SK-N-SH (cell line): ENCODE data around the gene GBA3. TPM values are rescaled to one million over a fixed set of nuclear protein-coding genes. Genes with fewer than 3 reads are reported as not detected.

Experiments used
- CTCF ChIA-PET: fragments of 300-600, 350-600 bp; formaldehyde crosslinking; extraction: SDS; loops from one replicate; lab custom pipeline; 2021; lab: Yijun Ruan, JAX
- POLR2A ChIA-PET: fragments of 350-600 bp; sonication (Branson Sonifier 250); formaldehyde crosslinking; extraction: SDS; loops from one replicate; lab custom pipeline; 2020; ENCODE audit warnings: antibody characterized with exemption, inconsistent platforms; lab: Yijun Ruan, JAX
- DNase-seq: peaks from one replicate; pipeline ENCODE4 v3.0.0; 2012
- H2AFZ ChIP-seq: fragments of 200-600 bp; sonication (generic); 2 replicates; pipeline ENCODE4 v1.8.1; 2016; ENCODE audit warnings: antibody characterized with exemption, mild to moderate bottlenecking, low read depth
- H3F3A ChIP-seq: fragments of 200-600 bp; sonication (generic); replicated peaks from 2 replicates; pipeline ENCODE3; 2016; ENCODE audit warnings: antibody characterized with exemption, mild to moderate bottlenecking; ENCODE audit not compliant: insufficient read depth
- H3K27ac ChIP-seq, 2 experiments: fragments of 200-500 bp in 1 of 2; fragments of 200-600 bp in 1 of 2; sonication (Bioruptor generic) in 1 of 2; sonication (generic), shearing (Covaris generic) in 1 of 2; 2 replicates each; pipeline versions ENCODE4 v1.5.1 to v1.6.1; 2014 to 2016; ENCODE audit warnings: low read depth in 2 of 2, inconsistent platforms in 1 of 2, low read length in 1 of 2, mild to moderate bottlenecking in 1 of 2, mixed read lengths in 1 of 2
- H3K27me3 ChIP-seq: fragments of 200-600 bp; sonication (generic), shearing (Covaris generic); 2 replicates; pipeline ENCODE4 v1.6.1; 2016; ENCODE audit warnings: mixed run types; ENCODE audit not compliant: insufficient read depth
- H3K36me3 ChIP-seq, 2 experiments: fragments of 200-500 bp in 1 of 2; fragments of 200-600 bp in 1 of 2; sonication (Bioruptor generic) in 1 of 2; sonication (generic) in 1 of 2; replicated peaks in 1 of 2; 2 replicates each; pipeline versions ENCODE3 to v1.5.1; 2014 to 2016; ENCODE audit warnings: low read length in 1 of 2, mild to moderate bottlenecking in 1 of 2; ENCODE audit not compliant: insufficient read depth in 2 of 2, control insufficient read depth in 1 of 2
- H3K4me1 ChIP-seq, 2 experiments: fragments of 200-500 bp in 1 of 2; fragments of 200-600 bp in 1 of 2; sonication (Bioruptor generic) in 1 of 2; sonication (generic), shearing (Covaris generic) in 1 of 2; 2 replicates each; pipeline versions ENCODE4 v1.5.1 to v1.6.1; 2014 to 2016; ENCODE audit warnings: low read depth in 1 of 2, low read length in 1 of 2, mixed run types in 1 of 2; ENCODE audit not compliant: insufficient read depth in 2 of 2, control insufficient read depth in 1 of 2
- H3K4me2 ChIP-seq: fragments of 200-600 bp; sonication (generic), shearing (Covaris generic); 2 replicates; pipeline ENCODE4 v1.6.1; 2017; ENCODE audit warnings: mixed run types
- H3K4me3 ChIP-seq, 2 experiments: fragments of 200-500 bp in 1 of 2; fragments of 200-600 bp in 1 of 2; sonication (Bioruptor generic) in 1 of 2; sonication (generic), shearing (Covaris generic) in 1 of 2; 2 replicates each; pipeline versions ENCODE4 v1.5.1 to v1.8.1; 2014 to 2016; ENCODE audit warnings: low read depth in 2 of 2, inconsistent platforms in 1 of 2, low read length in 1 of 2, mild to moderate bottlenecking in 1 of 2, mixed read lengths in 1 of 2, moderate library complexity in 1 of 2
- H3K79me2 ChIP-seq: fragments of 200-600 bp; sonication (generic); 2 replicates; pipeline ENCODE4 v1.8.1; 2017; ENCODE audit warnings: mild to moderate bottlenecking; ENCODE audit not compliant: insufficient read depth
- H3K9ac ChIP-seq: fragments of 200-600 bp; sonication (generic); 2 replicates; pipeline ENCODE4 v1.6.1; 2017; ENCODE audit warnings: mixed run types
- H3K9me2 ChIP-seq: fragments of 200-600 bp; sonication (generic); 2 replicates; pipeline ENCODE4 v1.6.1; 2017; ENCODE audit warnings: mixed run types
- H3K9me3 ChIP-seq: fragments of 200-600 bp; sonication (generic); 2 replicates; pipeline ENCODE4 v1.6.1; 2017; ENCODE audit warnings: mixed run types, mild to moderate bottlenecking, moderate library complexity
- H4K20me1 ChIP-seq: fragments of 200-600 bp; sonication (generic); 2 replicates; pipeline ENCODE4 v1.6.1; 2017; ENCODE audit warnings: mild to moderate bottlenecking, mixed run types; ENCODE audit not compliant: insufficient read depth
- CHD2 ChIP-seq: fragments of 150-350 bp; IDR thresholded peaks from 2 replicates; pipeline ENCODE4 v1.6.1; 2018; ENCODE audit warnings: low read length; ENCODE audit not compliant: partially characterized antibody
- FOSL2 ChIP-seq: IDR thresholded peaks from 2 replicates; pipeline ENCODE4 v1.4.0; 2012; ENCODE audit warnings: low read depth, mild to moderate bottlenecking, moderate library complexity, borderline replicate concordance
- GATA2 ChIP-seq: sonication (generic); formaldehyde crosslinking; IDR thresholded peaks from 2 replicates; pipeline ENCODE4 v1.5.0; 2020; ENCODE audit warnings: mild to moderate bottlenecking, missing genetic modification reagents
- JUND ChIP-seq: IDR thresholded peaks from 2 replicates; pipeline ENCODE4 v1.4.0; 2012
- MEF2A ChIP-seq: IDR thresholded peaks from 2 replicates; pipeline ENCODE4 v1.4.0; 2012; ENCODE audit warnings: low read depth, borderline replicate concordance
- MXI1 ChIP-seq: IDR thresholded peaks from 2 replicates; pipeline ENCODE4 v1.6.1; 2012; ENCODE audit warnings: mild to moderate bottlenecking, low read depth, low read length, improper control_type of control experiment
- NRF1 ChIP-seq: IDR thresholded peaks from 2 replicates; pipeline ENCODE4 v1.6.1; 2012; ENCODE audit warnings: low read depth, mild to moderate bottlenecking, low read length
- RAD21 ChIP-seq: IDR thresholded peaks from 2 replicates; pipeline ENCODE4 v1.6.1; 2012; ENCODE audit warnings: mild to moderate bottlenecking, low read length
- RXRA ChIP-seq: IDR thresholded peaks from 2 replicates; pipeline ENCODE4 v1.4.0; 2012; ENCODE audit warnings: low read depth, mild to moderate bottlenecking, borderline replicate concordance
- SMC3 ChIP-seq: IDR thresholded peaks from 2 replicates; pipeline ENCODE4 v1.6.1; 2012; ENCODE audit warnings: low read depth, low read length, improper control_type of control experiment
- TCF12 ChIP-seq: IDR thresholded peaks from 2 replicates; pipeline ENCODE4 v1.4.0; 2012
- TEAD4 ChIP-seq: IDR thresholded peaks from 2 replicates; pipeline ENCODE4 v1.4.0; 2012; ENCODE audit warnings: mild to moderate bottlenecking, borderline replicate concordance; ENCODE audit not compliant: insufficient read depth
- YY1 ChIP-seq: IDR thresholded peaks from 2 replicates; pipeline ENCODE4 v1.4.0; 2012; ENCODE audit warnings: low read depth, mild to moderate bottlenecking
- WGBS: methylation state at CpG from one replicate; pipeline ENCODE4 v1.1.6; 2017; ENCODE audit warnings: low lambda C conversion rate; 5-methylcytosine and 5-hydroxymethylcytosine counted together
- polyA plus RNA-seq, 3 experiments: library from polyadenylated mRNA; depleted of rRNA; stranded (reverse); fragments of >200 nt; gene quantifications; 2 replicates each; pipeline ENCODE4 v1.2.3, GENCODE V29; 2012
- TF ChIP-seq, protein P1 (sequence below): IDR thresholded peaks from 2 replicates; pipeline ENCODE4 v1.4.0; 2012; ENCODE audit warnings: low read depth
- TF ChIP-seq, protein P2 (sequence below): fragments of 200-600 bp; sonication (generic); IDR thresholded peaks from 2 replicates; pipeline ENCODE4 v1.6.1; 2017; ENCODE audit warnings: antibody characterized with exemption, mild to moderate bottlenecking, moderate library complexity
- TF ChIP-seq, protein P3 (sequence below): fragments of 150-350 bp; IDR thresholded peaks from 2 replicates; pipeline ENCODE4 v1.6.1; 2016; ENCODE audit warnings: mild to moderate bottlenecking, low read depth, low read length
- TF ChIP-seq, protein P4 (sequence below): fragments of 150-350 bp; IDR thresholded peaks from 2 replicates; pipeline ENCODE4 v1.6.1; 2017; ENCODE audit warnings: antibody characterized with exemption, low read length, low read depth, borderline replicate concordance
- TF ChIP-seq, protein P5 (sequence below): IDR thresholded peaks from 2 replicates; pipeline ENCODE4 v1.6.1; 2012; ENCODE audit warnings: mild to moderate bottlenecking, low read depth, low read length, moderate library complexity

GBA3 gene
- polyA plus RNA-seq, 1 of the 3 experiments (the other 2 are of a cell fraction): not detected

DNA sequence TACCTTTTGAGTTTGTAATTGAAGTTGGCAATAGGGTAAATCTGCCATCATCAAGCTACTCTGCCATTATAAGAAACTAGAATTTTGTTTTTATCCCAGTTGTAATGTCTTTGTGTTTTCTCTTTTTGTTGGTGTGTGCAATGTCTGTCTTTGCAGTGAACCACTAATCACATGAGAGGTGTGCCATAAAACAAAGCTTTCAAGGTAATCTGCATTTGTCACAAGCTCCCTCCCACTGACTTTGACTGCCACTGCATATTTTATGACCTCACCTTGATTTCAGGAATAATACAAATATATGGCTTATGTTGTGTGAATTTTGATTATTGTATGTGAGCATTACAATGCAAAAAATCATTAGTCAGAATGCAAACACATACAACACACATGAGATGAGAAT, 9.0 kb upstream of the GBA3 start:
- no peaks in the 10 kb centered on the region for H3K4me1 ChIP-seq
- peaks cover 7% of the 10 kb centered on the region; the same call in 1 of the 2 replicates for H3K27me3 ChIP-seq
- no peaks in the 10 kb centered on the region for H3K79me2 ChIP-seq
- DNase-seq: no peak
- TF ChIP-seq CHD2: no peak
- TF ChIP-seq YY1: no peak
- TF ChIP-seq SMC3: no peak
- TF ChIP-seq TCF12: no peak
- TF ChIP-seq, protein P1, sequence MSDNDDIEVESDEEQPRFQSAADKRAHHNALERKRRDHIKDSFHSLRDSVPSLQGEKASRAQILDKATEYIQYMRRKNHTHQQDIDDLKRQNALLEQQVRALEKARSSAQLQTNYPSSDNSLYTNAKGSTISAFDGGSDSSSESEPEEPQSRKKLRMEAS: no peak
- TF ChIP-seq, protein P2, sequence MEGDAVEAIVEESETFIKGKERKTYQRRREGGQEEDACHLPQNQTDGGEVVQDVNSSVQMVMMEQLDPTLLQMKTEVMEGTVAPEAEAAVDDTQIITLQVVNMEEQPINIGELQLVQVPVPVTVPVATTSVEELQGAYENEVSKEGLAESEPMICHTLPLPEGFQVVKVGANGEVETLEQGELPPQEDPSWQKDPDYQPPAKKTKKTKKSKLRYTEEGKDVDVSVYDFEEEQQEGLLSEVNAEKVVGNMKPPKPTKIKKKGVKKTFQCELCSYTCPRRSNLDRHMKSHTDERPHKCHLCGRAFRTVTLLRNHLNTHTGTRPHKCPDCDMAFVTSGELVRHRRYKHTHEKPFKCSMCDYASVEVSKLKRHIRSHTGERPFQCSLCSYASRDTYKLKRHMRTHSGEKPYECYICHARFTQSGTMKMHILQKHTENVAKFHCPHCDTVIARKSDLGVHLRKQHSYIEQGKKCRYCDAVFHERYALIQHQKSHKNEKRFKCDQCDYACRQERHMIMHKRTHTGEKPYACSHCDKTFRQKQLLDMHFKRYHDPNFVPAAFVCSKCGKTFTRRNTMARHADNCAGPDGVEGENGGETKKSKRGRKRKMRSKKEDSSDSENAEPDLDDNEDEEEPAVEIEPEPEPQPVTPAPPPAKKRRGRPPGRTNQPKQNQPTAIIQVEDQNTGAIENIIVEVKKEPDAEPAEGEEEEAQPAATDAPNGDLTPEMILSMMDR: no peak
- no peak for TF ChIP-seq JUND
- no peak for TF ChIP-seq MEF2A
- TF ChIP-seq, protein P3, sequence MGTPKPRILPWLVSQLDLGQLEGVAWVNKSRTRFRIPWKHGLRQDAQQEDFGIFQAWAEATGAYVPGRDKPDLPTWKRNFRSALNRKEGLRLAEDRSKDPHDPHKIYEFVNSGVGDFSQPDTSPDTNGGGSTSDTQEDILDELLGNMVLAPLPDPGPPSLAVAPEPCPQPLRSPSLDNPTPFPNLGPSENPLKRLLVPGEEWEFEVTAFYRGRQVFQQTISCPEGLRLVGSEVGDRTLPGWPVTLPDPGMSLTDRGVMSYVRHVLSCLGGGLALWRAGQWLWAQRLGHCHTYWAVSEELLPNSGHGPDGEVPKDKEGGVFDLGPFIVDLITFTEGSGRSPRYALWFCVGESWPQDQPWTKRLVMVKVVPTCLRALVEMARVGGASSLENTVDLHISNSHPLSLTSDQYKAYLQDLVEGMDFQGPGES: no peak
- no peak for TF ChIP-seq RXRA
- no peak for TF ChIP-seq FOSL2
- no peak for TF ChIP-seq TEAD4
- TF ChIP-seq MXI1: no peak
- TF ChIP-seq GATA2 (CRISPR knock-in tag): no peak
- no peaks in the 10 kb centered on the region for H4K20me1 ChIP-seq
- no peaks in the 10 kb centered on the region for H3K9me3 ChIP-seq
- H3K4me2 ChIP-seq: no peak overlapping the region
- no peak overlapping the region for H3K4me3 ChIP-seq
- no peaks in the 10 kb centered on the region for H3F3A ChIP-seq
- no peaks in the 10 kb centered on the region for H3K9me2 ChIP-seq
- no peak overlapping the region for H3K9ac ChIP-seq
- H3K36me3 ChIP-seq: no peaks in the 10 kb centered on the region
- H2AFZ ChIP-seq: no peak overlapping the region
- ChIA-PET POLR2A (no interaction called here), CTCF (interaction anchor here (0.9 to 2.1 kb wide), 6 partner anchors 19 to 895 kb away, joined by 3 to 9 read pairs (median 4); no protein-coding TSS in a partner anchor)
- H3K27ac ChIP-seq: no peak overlapping the region

DNA sequence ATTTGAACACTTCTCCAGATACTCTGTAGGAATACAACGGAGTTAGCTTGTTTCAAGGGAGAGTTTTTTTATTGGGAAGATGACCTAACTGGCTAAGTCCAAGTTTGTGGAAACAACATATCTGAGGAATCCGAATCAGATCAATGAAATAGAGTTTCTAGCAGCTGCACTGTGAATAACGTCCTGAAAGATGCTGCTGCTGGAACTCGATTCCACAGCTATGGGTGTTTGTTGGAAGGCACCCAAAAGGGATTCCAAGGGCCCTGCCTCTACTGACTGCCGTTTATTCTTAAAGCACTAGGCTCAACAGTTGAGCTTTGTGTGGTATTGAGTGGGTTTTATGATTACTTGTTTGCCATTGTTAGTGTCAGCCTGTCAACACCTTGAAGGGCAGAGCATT, 6.6 kb upstream of the GBA3 start:
- DNase-seq: no peak
- POLR2A ChIA-PET: no interaction called here
- 9% methylated on average over 5 of the region's 5 CpGs for WGBS
- CTCF ChIA-PET: interaction anchor here (0.7 to 1.2 kb wide), 2 partner anchors 278 to 897 kb away, joined by 3 read pairs; no protein-coding TSS in a partner anchor
- Histone ChIP-seq H3F3A (no peaks in the 10 kb centered on the region), H3K79me2 (no peaks in the 10 kb centered on the region), H3K27ac (no peak overlapping the region), H3K4me1 (no peaks in the 10 kb centered on the region), H2AFZ (no peak overlapping the region), H3K4me3 (no peak overlapping the region), H3K36me3 (no peaks in the 10 kb centered on the region), H4K20me1 (no peaks in the 10 kb centered on the region), H3K9me3 (no peaks in the 10 kb centered on the region), H3K9me2 (no peaks in the 10 kb centered on the region), H3K4me2 (no peak overlapping the region), H3K9ac (no peak overlapping the region), H3K27me3 (peaks cover 7% of the 10 kb centered on the region; the same call in 1 of the 2 replicates)
- TF ChIP-seq, protein P4, sequence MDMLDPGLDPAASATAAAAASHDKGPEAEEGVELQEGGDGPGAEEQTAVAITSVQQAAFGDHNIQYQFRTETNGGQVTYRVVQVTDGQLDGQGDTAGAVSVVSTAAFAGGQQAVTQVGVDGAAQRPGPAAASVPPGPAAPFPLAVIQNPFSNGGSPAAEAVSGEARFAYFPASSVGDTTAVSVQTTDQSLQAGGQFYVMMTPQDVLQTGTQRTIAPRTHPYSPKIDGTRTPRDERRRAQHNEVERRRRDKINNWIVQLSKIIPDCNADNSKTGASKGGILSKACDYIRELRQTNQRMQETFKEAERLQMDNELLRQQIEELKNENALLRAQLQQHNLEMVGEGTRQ: no peak
- TF ChIP-seq NRF1 (no peak), YY1 (no peak), RAD21 (no peak)
- TF ChIP-seq, protein P5, sequence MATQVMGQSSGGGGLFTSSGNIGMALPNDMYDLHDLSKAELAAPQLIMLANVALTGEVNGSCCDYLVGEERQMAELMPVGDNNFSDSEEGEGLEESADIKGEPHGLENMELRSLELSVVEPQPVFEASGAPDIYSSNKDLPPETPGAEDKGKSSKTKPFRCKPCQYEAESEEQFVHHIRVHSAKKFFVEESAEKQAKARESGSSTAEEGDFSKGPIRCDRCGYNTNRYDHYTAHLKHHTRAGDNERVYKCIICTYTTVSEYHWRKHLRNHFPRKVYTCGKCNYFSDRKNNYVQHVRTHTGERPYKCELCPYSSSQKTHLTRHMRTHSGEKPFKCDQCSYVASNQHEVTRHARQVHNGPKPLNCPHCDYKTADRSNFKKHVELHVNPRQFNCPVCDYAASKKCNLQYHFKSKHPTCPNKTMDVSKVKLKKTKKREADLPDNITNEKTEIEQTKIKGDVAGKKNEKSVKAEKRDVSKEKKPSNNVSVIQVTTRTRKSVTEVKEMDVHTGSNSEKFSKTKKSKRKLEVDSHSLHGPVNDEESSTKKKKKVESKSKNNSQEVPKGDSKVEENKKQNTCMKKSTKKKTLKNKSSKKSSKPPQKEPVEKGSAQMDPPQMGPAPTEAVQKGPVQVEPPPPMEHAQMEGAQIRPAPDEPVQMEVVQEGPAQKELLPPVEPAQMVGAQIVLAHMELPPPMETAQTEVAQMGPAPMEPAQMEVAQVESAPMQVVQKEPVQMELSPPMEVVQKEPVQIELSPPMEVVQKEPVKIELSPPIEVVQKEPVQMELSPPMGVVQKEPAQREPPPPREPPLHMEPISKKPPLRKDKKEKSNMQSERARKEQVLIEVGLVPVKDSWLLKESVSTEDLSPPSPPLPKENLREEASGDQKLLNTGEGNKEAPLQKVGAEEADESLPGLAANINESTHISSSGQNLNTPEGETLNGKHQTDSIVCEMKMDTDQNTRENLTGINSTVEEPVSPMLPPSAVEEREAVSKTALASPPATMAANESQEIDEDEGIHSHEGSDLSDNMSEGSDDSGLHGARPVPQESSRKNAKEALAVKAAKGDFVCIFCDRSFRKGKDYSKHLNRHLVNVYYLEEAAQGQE: no peak
